Measurements from ENCODE around the gene CCDC188.

CCDC188 gene

GRCh38 chr22:20135806-20136602 lies 14.9 kb downstream of the CCDC188 start:
- DNase-seq (ENCODE audit: extremely low read depth in 1 of 2, low read depth in 1 of 2): no peak

GRCh38 chr22:20135265-20135664 lies 15.6 kb downstream of the CCDC188 start:
- no peak for DNase-seq (ENCODE audit: extremely low read depth in 1 of 2, low read depth in 1 of 2)

GRCh38 chr22:20133930-20134549 lies 16.8 kb downstream of the CCDC188 start:
- DNase-seq (ENCODE audit: extremely low read depth in 1 of 2, low read depth in 1 of 2): no peak

- DNase-seq (ENCODE audit: extremely low read depth in 1 of 2, low read depth in 1 of 2): no peak
These were observed 18.1 kb downstream of the CCDC188 start for GRCh38 chr22:20132686-20133246.

GRCh38 chr22:20131859-20132685 lies 18.8 kb downstream of the CCDC188 start:
- DNase-seq (ENCODE audit: extremely low read depth in 1 of 2, low read depth in 1 of 2): no peak

GRCh38 chr22:20131597-20131858 lies 19.3 kb downstream of the CCDC188 start, which contains the start of gene ZDHHC8:
TSS of gene ZDHHC8 (plus strand) at chr22:20131804. CDS start at chr22:20131948, 144 bp downstream.
- DNase-seq (ENCODE audit: extremely low read depth in 1 of 2, low read depth in 1 of 2): peak in 1 of 2 donors; percentile 42

GRCh38 chr22:20130731-20131596 lies 19.9 kb downstream of the CCDC188 start:
- peak; percentile 50 to 73 for DNase-seq (ENCODE audit: extremely low read depth in 1 of 2, low read depth in 1 of 2)

- DNase-seq (ENCODE audit: extremely low read depth in 1 of 2, low read depth in 1 of 2): no peak
These were observed 20.5 kb downstream of the CCDC188 start for GRCh38 chr22:20130319-20130718.

- DNase-seq (ENCODE audit: extremely low read depth in 1 of 2, low read depth in 1 of 2): no peak
These were observed 21.2 kb downstream of the CCDC188 start for GRCh38 chr22:20129747-20130014.

GRCh38 chr22:20128902-20129746 lies 21.7 kb downstream of the CCDC188 start:
- DNase-seq (ENCODE audit: extremely low read depth in 1 of 2, low read depth in 1 of 2): no peak

- no peak for DNase-seq (ENCODE audit: extremely low read depth in 1 of 2, low read depth in 1 of 2)
These were observed 22.3 kb downstream of the CCDC188 start for GRCh38 chr22:20128619-20128901.

- DNase-seq (ENCODE audit: extremely low read depth in 1 of 2, low read depth in 1 of 2): no peak
These were observed 22.8 kb downstream of the CCDC188 start for GRCh38 chr22:20127869-20128618.

GRCh38 chr22:20127318-20127868 lies 23.5 kb downstream of the CCDC188 start:
- DNase-seq (ENCODE audit: extremely low read depth in 1 of 2, low read depth in 1 of 2): no peak

GRCh38 chr22:20126284-20127029 lies 24.4 kb downstream of the CCDC188 start:
- no peak for DNase-seq (ENCODE audit: extremely low read depth in 1 of 2, low read depth in 1 of 2)

GRCh38 chr22:20125201-20126174 lies 25.4 kb downstream of the CCDC188 start:
- DNase-seq (ENCODE audit: extremely low read depth in 1 of 2, low read depth in 1 of 2): no peak

- no peak for DNase-seq (ENCODE audit: extremely low read depth in 1 of 2, low read depth in 1 of 2)
These were observed 26.6 kb downstream of the CCDC188 start for GRCh38 chr22:20124083-20124787.

Measured in activated CD8-positive, alpha-beta memory T cell treated with anti-CD3 and anti-CD28 coated beads for 1 hour (primary cell).